ENCODE results near the gene GORASP1. TPM values are rescaled to one million over a fixed set of nuclear protein-coding genes. Genes with fewer than 3 reads are reported as not detected.

Gene GORASP1
- total RNA-seq, 1 experiment from 2014 or later, result 58.6 TPM

- Mint-ChIP-seq H3K4me1 (ENCODE audit: low read depth, unreplicated experiment) (peaks cover 12% of the 10 kb centered on the region), H3K27ac (ENCODE audit: unreplicated experiment) (no peak overlapping the region), H3K4me3 (ENCODE audit: low read depth, unreplicated experiment) (no peak overlapping the region), H3K36me3 (ENCODE audit: insufficient read depth, unreplicated experiment) (peaks cover 11% of the 10 kb centered on the region), H3K27me3 (ENCODE audit: unreplicated experiment) (no peaks in the 10 kb centered on the region), H3K9me3 (ENCODE audit: low read depth, unreplicated experiment) (no peaks in the 10 kb centered on the region)
- TF ChIP-seq CTCF (IDR thresholded peaks at IDR 0.05; ENCODE audit: unreplicated experiment), result no peak
- intact Hi-C loops (cut with micrococcal nuclease; ENCODE audit: unreplicated experiment), result no loop called here
- DNase-seq, result no peak
- BruUV-seq (replicated peaks), result no TSS peak
- CTCF ChIA-PET, result no interaction called here
Measured at GRCh38 chr3:39112535-39112934, 5.1 kb upstream of the GORASP1 start.

GRCh38 chr3:39112113-39112512, 4.7 kb upstream of the GORASP1 start:
- Mint-ChIP-seq H3K4me1 (ENCODE audit: low read depth, unreplicated experiment) (peaks cover 12% of the 10 kb centered on the region), H3K9me3 (ENCODE audit: low read depth, unreplicated experiment) (no peaks in the 10 kb centered on the region), H3K27ac (ENCODE audit: unreplicated experiment) (no peak overlapping the region), H3K4me3 (ENCODE audit: low read depth, unreplicated experiment) (no peak overlapping the region), H3K27me3 (ENCODE audit: unreplicated experiment) (no peaks in the 10 kb centered on the region), H3K36me3 (ENCODE audit: insufficient read depth, unreplicated experiment) (peaks cover 16% of the 10 kb centered on the region)
- BruUV-seq (replicated peaks), result no TSS peak
- intact Hi-C loops (cut with micrococcal nuclease; ENCODE audit: unreplicated experiment), result no loop called here
- no peak for DNase-seq
- CTCF ChIA-PET, result no interaction called here
- no peak for TF ChIP-seq CTCF (IDR thresholded peaks at IDR 0.05; ENCODE audit: unreplicated experiment)

- H3K27me3 Mint-ChIP-seq (ENCODE audit: unreplicated experiment), result no peaks in the 10 kb centered on the region
- no TSS peak for BruUV-seq (replicated peaks)
- no peaks in the 10 kb centered on the region for H3K9me3 Mint-ChIP-seq (ENCODE audit: low read depth, unreplicated experiment)
- TF ChIP-seq CTCF (IDR thresholded peaks at IDR 0.05; ENCODE audit: unreplicated experiment), result no peak
- CTCF ChIA-PET, result no interaction called here
- H3K4me1 Mint-ChIP-seq (ENCODE audit: low read depth, unreplicated experiment), result peaks cover 27% of the 10 kb centered on the region
- H3K36me3 Mint-ChIP-seq (ENCODE audit: insufficient read depth, unreplicated experiment), result peaks cover 29% of the 10 kb centered on the region
- H3K27ac Mint-ChIP-seq (ENCODE audit: unreplicated experiment), result no peak overlapping the region
- DNase-seq, result no peak
- intact Hi-C loops (cut with micrococcal nuclease; ENCODE audit: unreplicated experiment), result no loop called here
- H3K4me3 Mint-ChIP-seq (ENCODE audit: low read depth, unreplicated experiment), result no peak overlapping the region
Measured at GRCh38 chr3:39110041-39110639, 2.7 kb upstream of the GORASP1 start.

GRCh38 chr3:39109086-39109485, 1.7 kb upstream of the GORASP1 start:
- intact Hi-C loops (cut with micrococcal nuclease; ENCODE audit: unreplicated experiment), result no loop called here

More at GRCh38 chr3:39109086-39109485, 1.7 kb upstream of the GORASP1 start:
- no TSS peak for BruUV-seq (replicated peaks)
- H3K27me3 Mint-ChIP-seq (ENCODE audit: unreplicated experiment), result no peaks in the 10 kb centered on the region
- no peak for DNase-seq
- CTCF ChIA-PET, result no interaction called here
- H3K4me1 Mint-ChIP-seq (ENCODE audit: low read depth, unreplicated experiment), result peaks cover 33% of the 10 kb centered on the region
- no peak overlapping the region for H3K27ac Mint-ChIP-seq (ENCODE audit: unreplicated experiment)
- no peaks in the 10 kb centered on the region for H3K9me3 Mint-ChIP-seq (ENCODE audit: low read depth, unreplicated experiment)
- H3K36me3 Mint-ChIP-seq (ENCODE audit: insufficient read depth, unreplicated experiment), result peaks cover 32% of the 10 kb centered on the region
- no peak for TF ChIP-seq CTCF (IDR thresholded peaks at IDR 0.05; ENCODE audit: unreplicated experiment)
- no peak overlapping the region for H3K4me3 Mint-ChIP-seq (ENCODE audit: low read depth, unreplicated experiment)
